ENCODE results near the gene WWC2.

WWC2 gene

DNA sequence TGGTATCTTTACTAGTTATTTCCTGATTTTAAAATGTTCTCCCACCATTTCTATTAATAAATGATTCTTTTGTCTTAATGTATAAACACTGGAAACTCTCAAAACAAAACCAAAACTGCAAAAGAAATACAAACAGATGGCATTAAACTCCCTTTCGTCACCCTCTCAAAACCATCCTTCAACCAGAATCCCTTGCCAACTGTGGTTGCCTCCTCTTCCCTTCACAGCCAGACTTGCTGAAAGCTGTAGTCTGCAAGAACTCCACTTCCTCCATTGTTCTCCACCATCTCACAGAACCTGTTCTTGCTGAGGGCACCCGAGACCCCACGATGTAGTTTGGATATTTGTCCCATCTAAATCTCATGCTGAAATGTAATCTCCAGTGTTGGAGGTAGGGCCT is 96.5 kb downstream of the WWC2 start:
- H3K79me1 ChIP-seq (replicated peaks; ENCODE audit: low read length, poor library complexity, severe bottlenecking), result peaks cover 24% of the 10 kb centered on the region
- H3K4me1 ChIP-seq (ENCODE audit: control insufficient read depth, insufficient read depth, low read depth, low read length), result peaks cover 9% of the 10 kb centered on the region
- over 99% methylated on average over 2 of the region's 3 CpGs for WGBS
- no peak overlapping the region for H3K14ac ChIP-seq (ENCODE audit: low read length in 2 of 2)
- H2BK15ac ChIP-seq (ENCODE audit: low read depth, poor library complexity, severe bottlenecking), result no peak overlapping the region
- no peak overlapping the region for H3K18ac ChIP-seq (ENCODE audit: low read depth in 1 of 2, low read length in 2 of 2)
- peaks cover 6 to 8% of the 10 kb centered on the region in 2 experiments for H3K36me3 ChIP-seq (ENCODE audit: control insufficient read depth in 1 of 2, insufficient read depth in 2 of 2, low read depth in 1 of 2, low read length in 2 of 2)
- DNase-seq, result no peak
- H2AFZ ChIP-seq (ENCODE audit: low read depth, low read length), result no peak overlapping the region
- H3K4me2 ChIP-seq (ENCODE audit: low read length, poor library complexity, severe bottlenecking), result no peak overlapping the region
- no peak overlapping the region for H4K91ac ChIP-seq (ENCODE audit: low read length)
- no peak overlapping the region for H3K27ac ChIP-seq (ENCODE audit: low read length, poor library complexity, severe bottlenecking)
- H3K4me3 ChIP-seq (ENCODE audit: insufficient read depth in 1 of 2, low read depth in 1 of 2, low read length in 2 of 2), result no peak overlapping the region
- H4K8ac ChIP-seq (ENCODE audit: low read length), result no peak overlapping the region
- no peaks in the 10 kb centered on the region for H3K9me3 ChIP-seq (ENCODE audit: control insufficient read depth, low read length)
- no peak overlapping the region for H3K9ac ChIP-seq (ENCODE audit: low read length)
- H3K4ac ChIP-seq (ENCODE audit: low read depth in 1 of 2, low read length in 2 of 2), result no peak overlapping the region
- no peak overlapping the region for H2BK12ac ChIP-seq (ENCODE audit: low read length in 2 of 2)
- no peak overlapping the region for H2BK5ac ChIP-seq (ENCODE audit: low read depth, low read length, poor library complexity, severe bottlenecking)
- H3K23ac ChIP-seq (ENCODE audit: low read length in 2 of 2), result no peak overlapping the region
- no peaks in the 10 kb centered on the region for H3K27me3 ChIP-seq (ENCODE audit: control insufficient read depth in 1 of 2, insufficient read depth in 1 of 2, low read length in 2 of 2)
- no peak overlapping the region for H2AK5ac ChIP-seq (ENCODE audit: low read length, severe bottlenecking)
- H2BK120ac ChIP-seq (ENCODE audit: low read depth, low read length), result no peak overlapping the region

DNA sequence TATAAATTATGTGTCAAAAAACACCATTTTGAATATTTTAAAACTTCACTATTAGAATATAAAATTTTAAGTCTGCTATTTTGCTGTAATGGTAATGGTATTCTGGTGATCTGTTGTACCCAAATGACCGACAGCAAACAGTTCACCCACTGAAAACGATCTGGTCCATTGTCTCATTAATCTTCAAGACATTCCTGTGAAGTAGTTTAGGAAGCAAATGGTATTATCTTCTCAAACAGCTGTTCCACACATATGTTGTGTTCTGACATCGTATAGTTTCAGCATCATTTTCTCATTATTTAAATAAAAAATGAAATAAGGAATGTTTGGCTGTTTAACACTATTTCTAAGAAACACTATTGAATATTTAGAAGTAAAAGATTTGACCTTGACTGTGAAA is 98.1 kb downstream of the WWC2 start:
- DNase-seq, result no peak
- Histone ChIP-seq H3K4me2 (ENCODE audit: low read length, poor library complexity, severe bottlenecking) (no peak overlapping the region), H3K9me3 (ENCODE audit: control insufficient read depth, low read length) (no peaks in the 10 kb centered on the region), H3K4me3 (ENCODE audit: insufficient read depth in 1 of 2, low read depth in 1 of 2, low read length in 2 of 2) (no peak overlapping the region), H3K36me3 (ENCODE audit: control insufficient read depth in 1 of 2, insufficient read depth in 2 of 2, low read depth in 1 of 2, low read length in 2 of 2) (peaks cover 6 to 8% of the 10 kb centered on the region in 2 experiments), H3K9ac (ENCODE audit: low read length) (no peak overlapping the region), H2BK12ac (ENCODE audit: low read length in 2 of 2) (no peak overlapping the region), H2BK15ac (ENCODE audit: low read depth, poor library complexity, severe bottlenecking) (no peak overlapping the region), H3K27me3 (ENCODE audit: control insufficient read depth in 1 of 2, insufficient read depth in 1 of 2, low read length in 2 of 2) (no peaks in the 10 kb centered on the region), H3K23ac (ENCODE audit: low read length in 2 of 2) (no peak overlapping the region), H3K4me1 (ENCODE audit: control insufficient read depth, insufficient read depth, low read depth, low read length) (peaks cover 13% of the 10 kb centered on the region), H3K27ac (ENCODE audit: low read length, poor library complexity, severe bottlenecking) (no peak overlapping the region), H4K8ac (ENCODE audit: low read length) (no peak overlapping the region), H2BK5ac (ENCODE audit: low read depth, low read length, poor library complexity, severe bottlenecking) (no peak overlapping the region), H4K91ac (ENCODE audit: low read length) (no peak overlapping the region), H2AK5ac (ENCODE audit: low read length, severe bottlenecking) (no peak overlapping the region), H3K18ac (ENCODE audit: low read depth in 1 of 2, low read length in 2 of 2) (no peak overlapping the region), H2AFZ (ENCODE audit: low read depth, low read length) (no peak overlapping the region), H3K4ac (ENCODE audit: low read depth in 1 of 2, low read length in 2 of 2) (no peak overlapping the region), H3K14ac (ENCODE audit: low read length in 2 of 2) (no peak overlapping the region), H3K79me1 (replicated peaks; ENCODE audit: low read length, poor library complexity, severe bottlenecking) (peaks cover 29% of the 10 kb centered on the region), H2BK120ac (ENCODE audit: low read depth, low read length) (no peak overlapping the region)
- no CpG with 5 or more reads among the region's 3 CpGs for WGBS

DNA sequence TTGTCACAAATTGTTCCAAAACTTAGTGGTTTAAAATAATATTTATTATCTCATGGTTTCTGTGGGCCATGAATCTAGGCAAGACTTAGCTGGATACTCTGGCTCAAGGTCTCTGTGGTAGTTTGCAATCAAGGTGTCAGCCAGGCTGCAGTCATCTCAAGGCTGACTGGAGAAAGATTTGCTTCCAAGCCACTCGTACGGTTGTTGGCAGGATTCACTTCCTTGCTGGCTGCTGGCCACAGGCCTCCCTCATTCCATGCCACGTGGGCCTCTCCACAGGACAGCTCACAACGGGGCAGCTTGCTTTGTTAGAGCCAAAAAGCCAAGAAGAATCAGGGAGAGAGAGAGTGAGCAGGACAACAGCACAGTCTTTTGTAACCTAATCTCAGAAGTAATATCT is 101.4 kb downstream of the WWC2 start:
- H3K4me1 ChIP-seq (ENCODE audit: control insufficient read depth, insufficient read depth, low read depth, low read length), result peaks cover 6% of the 10 kb centered on the region
- no peak overlapping the region for H2AK5ac ChIP-seq (ENCODE audit: low read length, severe bottlenecking)
- H4K8ac ChIP-seq (ENCODE audit: low read length), result peak overlapping the region; percentile 54
- H3K36me3 ChIP-seq (ENCODE audit: control insufficient read depth in 1 of 2, insufficient read depth in 2 of 2, low read depth in 1 of 2, low read length in 2 of 2), result peaks cover 6 to 11% of the 10 kb centered on the region in 2 experiments
- peak overlapping the region; percentile 38 for H3K4me2 ChIP-seq (ENCODE audit: low read length, poor library complexity, severe bottlenecking)
- H3K9me3 ChIP-seq (ENCODE audit: control insufficient read depth, low read length), result no peaks in the 10 kb centered on the region
- H4K91ac ChIP-seq (ENCODE audit: low read length), result no peak overlapping the region
- no peaks in the 10 kb centered on the region for H3K27me3 ChIP-seq (ENCODE audit: control insufficient read depth in 1 of 2, insufficient read depth in 1 of 2, low read length in 2 of 2)
- H3K79me1 ChIP-seq (replicated peaks; ENCODE audit: low read length, poor library complexity, severe bottlenecking), result peaks cover 34% of the 10 kb centered on the region
- no peak overlapping the region for H2BK15ac ChIP-seq (ENCODE audit: low read depth, poor library complexity, severe bottlenecking)
- no peak overlapping the region for H2BK12ac ChIP-seq (ENCODE audit: low read length in 2 of 2)
- no peak overlapping the region for H2BK5ac ChIP-seq (ENCODE audit: low read depth, low read length, poor library complexity, severe bottlenecking)
- peak overlapping the region in 1 of 2 experiments; percentile 61 for H3K18ac ChIP-seq (ENCODE audit: low read depth in 1 of 2, low read length in 2 of 2)
- no peak overlapping the region for H3K4ac ChIP-seq (ENCODE audit: low read depth in 1 of 2, low read length in 2 of 2)
- H2AFZ ChIP-seq (ENCODE audit: low read depth, low read length), result no peak overlapping the region
- no peak overlapping the region for H2BK120ac ChIP-seq (ENCODE audit: low read depth, low read length)
- H3K4me3 ChIP-seq (ENCODE audit: insufficient read depth in 1 of 2, low read depth in 1 of 2, low read length in 2 of 2), result peak overlapping the region in 1 of 2 experiments; percentile 27
- peak; percentile 56 for DNase-seq
- peak overlapping the region; percentile 74 for H3K27ac ChIP-seq (ENCODE audit: low read length, poor library complexity, severe bottlenecking)
- H3K23ac ChIP-seq (ENCODE audit: low read length in 2 of 2), result no peak overlapping the region
- peak overlapping the region; percentile 68 for H3K9ac ChIP-seq (ENCODE audit: low read length)
- H3K14ac ChIP-seq (ENCODE audit: low read length in 2 of 2), result no peak overlapping the region
- WGBS, result 91% methylated on average over 3 of the region's 4 CpGs

DNA sequence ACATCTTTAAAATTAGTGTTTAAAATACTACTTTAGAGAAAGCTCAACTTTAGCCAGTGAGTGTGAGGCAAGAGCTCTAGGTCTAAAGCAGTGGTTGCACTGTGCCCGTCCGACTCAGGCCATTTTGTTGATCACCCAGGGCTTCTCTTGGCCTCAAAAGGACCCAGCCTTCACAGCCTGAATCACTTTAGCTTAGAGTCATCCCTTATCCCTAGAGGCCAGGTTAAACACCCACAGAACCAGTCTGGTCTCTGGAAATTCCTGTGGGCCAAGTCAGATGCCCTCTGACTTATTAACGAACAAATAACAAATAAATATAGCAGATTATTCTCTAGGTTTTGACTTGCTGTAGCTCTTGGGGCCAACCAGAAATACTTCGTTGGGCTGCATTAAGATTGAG is 102.3 kb downstream of the WWC2 start:
- Histone ChIP-seq H3K4me1 (ENCODE audit: control insufficient read depth, insufficient read depth, low read depth, low read length) (peaks cover 6% of the 10 kb centered on the region), H2BK15ac (ENCODE audit: low read depth, poor library complexity, severe bottlenecking) (no peak overlapping the region), H3K36me3 (ENCODE audit: control insufficient read depth in 1 of 2, insufficient read depth in 2 of 2, low read depth in 1 of 2, low read length in 2 of 2) (peaks cover under 1 to 10% of the 10 kb centered on the region in 2 experiments), H2AK5ac (ENCODE audit: low read length, severe bottlenecking) (no peak overlapping the region), H3K4ac (ENCODE audit: low read depth in 1 of 2, low read length in 2 of 2) (no peak overlapping the region), H2BK12ac (ENCODE audit: low read length in 2 of 2) (no peak overlapping the region), H3K9ac (ENCODE audit: low read length) (peak overlapping the region; percentile 68), H3K4me3 (ENCODE audit: insufficient read depth in 1 of 2, low read depth in 1 of 2, low read length in 2 of 2) (no peak overlapping the region), H4K8ac (ENCODE audit: low read length) (no peak overlapping the region), H2BK5ac (ENCODE audit: low read depth, low read length, poor library complexity, severe bottlenecking) (no peak overlapping the region), H3K4me2 (ENCODE audit: low read length, poor library complexity, severe bottlenecking) (no peak overlapping the region), H3K18ac (ENCODE audit: low read depth in 1 of 2, low read length in 2 of 2) (no peak overlapping the region), H2BK120ac (ENCODE audit: low read depth, low read length) (no peak overlapping the region), H3K23ac (ENCODE audit: low read length in 2 of 2) (no peak overlapping the region), H3K27me3 (ENCODE audit: control insufficient read depth in 1 of 2, insufficient read depth in 1 of 2, low read length in 2 of 2) (no peaks in the 10 kb centered on the region), H3K9me3 (ENCODE audit: control insufficient read depth, low read length) (no peaks in the 10 kb centered on the region), H4K91ac (ENCODE audit: low read length) (no peak overlapping the region), H3K14ac (ENCODE audit: low read length in 2 of 2) (no peak overlapping the region), H3K79me1 (replicated peaks; ENCODE audit: low read length, poor library complexity, severe bottlenecking) (peaks cover 30% of the 10 kb centered on the region), H2AFZ (ENCODE audit: low read depth, low read length) (no peak overlapping the region), H3K27ac (ENCODE audit: low read length, poor library complexity, severe bottlenecking) (peak overlapping the region; percentile 16)
- peak; percentile 61 for DNase-seq
- WGBS, result 72% methylated on average over 4 of the region's 4 CpGs

Data from mesenchymal stem cell (in vitro differentiated cells and primary cell).